ENCODE measurements around the gene SSBP3.
"Not testable (repeated sequence)": the region's sequence is repeated elsewhere in the genome, so short reads cannot be mapped to it uniquely, and the experiment has no call there.

- not testable (repeated sequence) for TF ChIP-seq MXI1 (IDR thresholded peaks at IDR 0.05; ENCODE audit: low read depth, low read length); CTCF (IDR thresholded peaks at IDR 0.05); JUND (IDR thresholded peaks at IDR 0.05); RFX5 (IDR thresholded peaks at IDR 0.05; ENCODE audit: low read length); GABPA (IDR thresholded peaks at IDR 0.05; ENCODE audit: low read depth); YY1 (IDR thresholded peaks at IDR 0.05; ENCODE audit: low read depth); CHD2 (IDR thresholded peaks at IDR 0.05; ENCODE audit: low read length, partially characterized antibody); USF2 (IDR thresholded peaks at IDR 0.05; ENCODE audit: borderline replicate concordance, low read depth, low read length); TAF1 (IDR thresholded peaks at IDR 0.05; ENCODE audit: borderline replicate concordance, low read depth, low read length); REST (IDR thresholded peaks at IDR 0.05; ENCODE audit: low read depth, low read length); POLR2AphosphoS5 (IDR thresholded peaks at IDR 0.05; ENCODE audit: low read depth, low read length); MAX (IDR thresholded peaks at IDR 0.05; ENCODE audit: low read depth); FOXJ3 (CRISPR knock-in tag; IDR thresholded peaks at IDR 0.05); RXRA (IDR thresholded peaks at IDR 0.05; ENCODE audit: borderline replicate concordance, low read depth)
Observed at GRCh38 chr1:54207896-54208295, 198.3 kb downstream of the SSBP3 start.
